Fibroblast of the aortic adventitia (primary cell): ENCODE measurements around the gene TMTC3. TPM values are rescaled to one million over a fixed set of nuclear protein-coding genes. Genes with fewer than 3 reads are reported as not detected.
A peak's percentile ranks its signal among the peaks of the same experiment; 100 is the strongest.

ENCODE experiments used
- DNase-seq: peaks from one replicate; pipeline ENCODE4 v3.0.0-alpha.2; 2010; ENCODE audit warnings: low read depth
- H3K4me3 ChIP-seq: 2 replicates; pipeline ENCODE4 v1.5.1; 2011; ENCODE audit warnings: low read depth, mild to moderate bottlenecking, control low read depth, low read length, moderate library complexity
- CTCF ChIP-seq: IDR thresholded peaks from 2 replicates; pipeline ENCODE4 v1.5.1; 2011; ENCODE audit warnings: mild to moderate bottlenecking, low read length, control low read depth, inconsistent platforms; ENCODE audit not compliant: insufficient read depth
- total RNA-seq: library from RNA; depleted of rRNA; stranded (reverse); fragments of >200 nt; gene quantifications from 2 replicates; pipeline ENCODE4 v1.2.3, GENCODE V29; 2012; ENCODE audit warnings: low replicate concordance

TMTC3 gene
- 18.3 and 65.3 TPM in 2 replicates for total RNA-seq

GRCh38 chr12:88141774-88142609 lies at the start of gene TMTC3, which contains the start of gene CEP290:
Gene TMTC3, plus strand, starts transcription at chr12:88142307. Its CDS starts 6,009 bp downstream, at chr12:88148316.
Gene CEP290, minus strand, starts transcription at chr12:88142088. Its CDS starts 781 bp downstream, at chr12:88141307.
- TF ChIP-seq CTCF, result no peak
- H3K4me3 ChIP-seq, result peak within 1 kb of the TSS; percentile 97
- peak; percentile 99 for DNase-seq

- no peak for DNase-seq
- no peak overlapping the region for H3K4me3 ChIP-seq
- TF ChIP-seq CTCF, result no peak
These were observed 49.3 kb upstream of the TMTC3 start for GRCh38 chr12:88092771-88093170.

- no peak for TF ChIP-seq CTCF
These were observed 48.5 kb upstream of the TMTC3 start for GRCh38 chr12:88093573-88093972.

GRCh38 chr12:88108021-88108420 lies 34.1 kb upstream of the TMTC3 start:
- TF ChIP-seq CTCF, result no peak

More at GRCh38 chr12:88093573-88093972, 48.5 kb upstream of the TMTC3 start:
- no peak overlapping the region for H3K4me3 ChIP-seq
- DNase-seq, result no peak

GRCh38 chr12:88111074-88111652 lies 30.9 kb upstream of the TMTC3 start:
- H3K4me3 ChIP-seq, result peak overlapping the region; percentile 37
- TF ChIP-seq CTCF, result peak; percentile 27
- peak; percentile 71 for DNase-seq

More at GRCh38 chr12:88108021-88108420, 34.1 kb upstream of the TMTC3 start:
- H3K4me3 ChIP-seq, result no peak overlapping the region
- DNase-seq, result peak; percentile 25

GRCh38 chr12:88113871-88114270 lies 28.2 kb upstream of the TMTC3 start:
- no peak overlapping the region for H3K4me3 ChIP-seq
- TF ChIP-seq CTCF, result no peak
- peak; percentile 9 for DNase-seq
